Neural crest cell (in vitro differentiated cells): ENCODE results near the gene TIRAP. TPM values are rescaled to one million over a fixed set of nuclear protein-coding genes. Genes with fewer than 3 reads are reported as not detected.

Source experiments
- DNase-seq: peaks from one replicate; pipeline ENCODE4 v3.0.0; 2021; ENCODE audit warnings: low read depth, mixed read lengths, low spot score
- H3K27ac Mint-ChIP-seq: one replicate; pipeline ENCODE4 v1.8.0; 2021; ENCODE audit warnings: mild to moderate bottlenecking, mixed read lengths; ENCODE audit not compliant: unreplicated experiment
- H3K27me3 Mint-ChIP-seq: 2 replicates; pipeline ENCODE4 v1.8.0; 2021; ENCODE audit warnings: low read depth, mild to moderate bottlenecking, mixed read lengths
- H3K36me3 Mint-ChIP-seq: 2 replicates; pipeline ENCODE4 v1.8.0; 2021; ENCODE audit warnings: low read depth, mild to moderate bottlenecking, mixed read lengths
- H3K4me1 Mint-ChIP-seq: 2 replicates; pipeline ENCODE4 v1.8.0; 2021; ENCODE audit warnings: mixed read lengths
- H3K4me3 Mint-ChIP-seq: one replicate; pipeline ENCODE4 v1.8.0; 2021; ENCODE audit warnings: mild to moderate bottlenecking, mixed read lengths
- H3K9me3 Mint-ChIP-seq: 2 replicates; pipeline ENCODE4 v1.8.0; 2021; ENCODE audit warnings: mixed read lengths
- total RNA-seq: library from RNA; stranded (reverse); gene quantifications from 2 replicates; pipeline ENCODE4 v1.2.1, GENCODE V29; 2021
- TF ChIP-seq, protein P1 (sequence below): fragments of 200-600 bp; sonication (generic); conservative IDR thresholded peaks from 2 replicates; pipeline ENCODE4 v1.5.0; 2021; ENCODE audit warnings: antibody characterized with exemption, mild to moderate bottlenecking

The TIRAP gene
- total RNA-seq, 1 donor from 2014 or later, result 9.7 TPM

DNA sequence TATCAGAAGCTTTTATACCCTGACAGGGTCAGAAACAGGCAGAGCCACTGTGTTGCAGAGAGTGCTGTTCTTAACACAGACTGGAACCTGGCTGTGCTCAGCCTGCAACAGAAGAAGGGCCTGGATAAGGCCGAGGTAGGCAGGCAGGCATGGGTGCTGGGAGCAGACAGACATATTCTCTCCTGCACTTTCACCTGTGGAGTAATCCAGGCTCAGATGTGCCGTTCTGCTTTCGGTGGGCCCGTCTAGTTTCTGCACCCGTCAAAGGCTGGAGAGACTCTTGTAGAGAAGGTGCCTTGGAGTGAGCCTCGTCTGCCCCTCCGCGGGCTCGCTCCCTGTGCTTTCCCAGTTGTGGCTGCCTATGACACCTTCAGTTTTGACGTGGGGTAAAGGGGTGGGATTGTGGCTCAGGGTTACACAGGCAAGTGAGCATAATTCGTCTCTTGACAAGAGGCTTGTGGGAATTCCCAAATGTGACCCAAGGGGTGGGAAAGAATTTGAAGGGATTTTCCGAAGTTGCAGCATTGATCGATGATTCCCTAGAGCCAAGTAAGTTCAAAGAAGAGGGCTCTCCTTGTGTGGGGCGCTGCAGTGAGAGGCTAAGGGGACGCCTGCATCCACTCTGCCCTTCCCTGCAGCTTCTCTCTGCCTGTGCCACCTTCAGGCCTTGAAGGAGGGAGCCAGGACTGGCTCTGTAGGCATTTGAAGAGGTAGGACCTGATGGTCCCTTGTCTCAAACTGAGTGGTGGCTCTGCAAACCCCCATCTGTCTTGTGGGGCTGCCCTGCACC, 56.4 kb downstream of the TIRAP start:
- H3K27ac Mint-ChIP-seq, result peak overlapping the region; percentile 45
- peaks cover 50% of the 10 kb centered on the region for H3K4me1 Mint-ChIP-seq
- no peak for DNase-seq
- TF ChIP-seq, protein P1, sequence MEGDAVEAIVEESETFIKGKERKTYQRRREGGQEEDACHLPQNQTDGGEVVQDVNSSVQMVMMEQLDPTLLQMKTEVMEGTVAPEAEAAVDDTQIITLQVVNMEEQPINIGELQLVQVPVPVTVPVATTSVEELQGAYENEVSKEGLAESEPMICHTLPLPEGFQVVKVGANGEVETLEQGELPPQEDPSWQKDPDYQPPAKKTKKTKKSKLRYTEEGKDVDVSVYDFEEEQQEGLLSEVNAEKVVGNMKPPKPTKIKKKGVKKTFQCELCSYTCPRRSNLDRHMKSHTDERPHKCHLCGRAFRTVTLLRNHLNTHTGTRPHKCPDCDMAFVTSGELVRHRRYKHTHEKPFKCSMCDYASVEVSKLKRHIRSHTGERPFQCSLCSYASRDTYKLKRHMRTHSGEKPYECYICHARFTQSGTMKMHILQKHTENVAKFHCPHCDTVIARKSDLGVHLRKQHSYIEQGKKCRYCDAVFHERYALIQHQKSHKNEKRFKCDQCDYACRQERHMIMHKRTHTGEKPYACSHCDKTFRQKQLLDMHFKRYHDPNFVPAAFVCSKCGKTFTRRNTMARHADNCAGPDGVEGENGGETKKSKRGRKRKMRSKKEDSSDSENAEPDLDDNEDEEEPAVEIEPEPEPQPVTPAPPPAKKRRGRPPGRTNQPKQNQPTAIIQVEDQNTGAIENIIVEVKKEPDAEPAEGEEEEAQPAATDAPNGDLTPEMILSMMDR, result no peak
- H3K4me3 Mint-ChIP-seq, result no peak overlapping the region
- no peaks in the 10 kb centered on the region for H3K27me3 Mint-ChIP-seq
- H3K9me3 Mint-ChIP-seq, result no peaks in the 10 kb centered on the region
- peaks cover 16% of the 10 kb centered on the region for H3K36me3 Mint-ChIP-seq

DNA sequence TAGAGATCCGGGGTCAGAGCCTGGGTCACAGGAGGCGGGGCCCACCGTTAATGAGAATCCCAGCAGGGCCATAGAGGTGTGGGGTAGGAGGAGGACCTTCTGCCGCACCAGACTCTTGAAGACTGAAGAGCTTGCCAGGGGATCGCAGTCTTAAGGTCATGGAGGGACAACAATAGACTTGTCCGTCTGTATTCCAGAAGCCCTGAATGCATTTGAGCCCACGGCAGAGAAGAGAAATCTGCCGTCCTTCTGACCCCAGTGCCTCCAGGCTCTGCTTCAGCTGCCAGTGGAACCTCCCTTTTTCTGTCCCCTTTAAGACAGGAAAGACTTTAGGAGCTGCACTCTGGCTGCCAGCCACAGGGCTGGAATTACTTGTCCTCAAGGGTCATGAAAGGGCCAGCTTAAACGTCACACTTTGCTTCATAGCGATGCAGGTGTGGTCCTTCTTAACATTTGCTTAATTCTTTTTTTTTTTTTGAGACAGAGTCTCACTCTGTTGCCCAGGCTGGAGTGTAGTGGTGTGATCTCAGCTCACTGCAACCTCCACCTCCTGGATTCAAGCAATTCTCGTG, 57.1 kb downstream of the TIRAP start:
- H3K9me3 Mint-ChIP-seq, result no peaks in the 10 kb centered on the region
- H3K36me3 Mint-ChIP-seq, result peaks cover 16% of the 10 kb centered on the region
- peak overlapping the region; percentile 57 for H3K27ac Mint-ChIP-seq
- peaks cover 48% of the 10 kb centered on the region for H3K4me1 Mint-ChIP-seq
- no peaks in the 10 kb centered on the region for H3K27me3 Mint-ChIP-seq
- DNase-seq, result no peak
- H3K4me3 Mint-ChIP-seq, result no peak overlapping the region
- TF ChIP-seq, protein P1, result no peak

DNA sequence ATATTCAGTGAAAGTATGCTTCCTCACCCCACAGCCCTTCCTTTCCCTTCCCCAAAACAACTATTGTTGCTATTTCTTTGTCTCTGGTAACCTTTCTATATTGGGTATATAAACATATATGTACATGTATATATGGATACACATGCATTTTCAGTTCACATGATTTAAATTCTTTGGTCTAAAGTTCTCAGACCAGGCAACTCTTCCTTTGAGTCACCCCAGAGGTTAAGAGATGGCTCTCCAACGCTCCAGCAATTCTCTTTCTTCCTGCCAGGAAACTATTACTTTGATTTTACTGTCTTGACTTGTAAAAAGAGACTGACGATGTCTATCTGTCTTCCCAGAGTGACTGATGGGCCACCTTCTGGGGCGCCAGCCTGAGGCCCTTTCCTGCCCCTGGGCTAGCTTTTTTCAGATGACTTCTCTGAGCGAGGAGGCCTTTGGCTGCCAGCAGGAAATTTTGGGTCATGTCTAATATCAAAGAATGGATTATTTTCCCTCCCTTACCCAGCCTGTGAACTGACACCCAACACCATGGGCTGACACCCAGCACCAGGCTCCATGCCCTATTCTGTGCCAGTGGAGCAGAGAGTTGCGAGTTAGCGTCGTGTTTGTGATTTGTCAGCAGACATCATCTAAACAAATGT, 58.2 kb downstream of the TIRAP start:
- DNase-seq, result no peak
- Mint-ChIP-seq H3K27ac (no peak overlapping the region), H3K27me3 (no peaks in the 10 kb centered on the region), H3K9me3 (no peaks in the 10 kb centered on the region), H3K4me3 (peak overlapping the region; percentile 15), H3K36me3 (peaks cover 16% of the 10 kb centered on the region), H3K4me1 (peaks cover 46% of the 10 kb centered on the region)
- TF ChIP-seq, protein P1, result no peak

DNA sequence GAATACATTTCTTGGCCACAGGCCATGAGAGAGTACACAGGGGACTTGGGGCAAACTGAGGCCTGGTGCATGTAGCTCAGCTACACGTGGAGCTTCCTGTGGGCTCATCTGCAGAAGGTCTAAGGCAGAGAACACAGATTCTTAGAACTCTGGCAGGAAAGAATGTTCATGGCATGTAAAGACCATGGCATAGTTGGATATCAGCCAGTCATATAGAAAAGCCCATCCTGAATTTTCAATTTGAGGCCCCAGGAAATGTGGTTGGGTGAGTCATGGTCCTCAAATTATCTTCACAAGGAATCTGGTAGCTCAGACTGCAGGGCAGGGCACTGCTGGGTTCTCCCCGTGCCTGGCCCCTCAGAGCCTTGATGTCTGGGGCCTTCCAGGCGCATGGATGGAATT, 58.9 kb downstream of the TIRAP start:
- Mint-ChIP-seq H3K36me3 (peaks cover 16% of the 10 kb centered on the region), H3K9me3 (no peaks in the 10 kb centered on the region), H3K27ac (peak overlapping the region; percentile 76), H3K4me3 (peak overlapping the region; percentile 31), H3K27me3 (no peaks in the 10 kb centered on the region), H3K4me1 (peaks cover 43% of the 10 kb centered on the region)
- TF ChIP-seq, protein P1, result no peak
- no peak for DNase-seq

DNA sequence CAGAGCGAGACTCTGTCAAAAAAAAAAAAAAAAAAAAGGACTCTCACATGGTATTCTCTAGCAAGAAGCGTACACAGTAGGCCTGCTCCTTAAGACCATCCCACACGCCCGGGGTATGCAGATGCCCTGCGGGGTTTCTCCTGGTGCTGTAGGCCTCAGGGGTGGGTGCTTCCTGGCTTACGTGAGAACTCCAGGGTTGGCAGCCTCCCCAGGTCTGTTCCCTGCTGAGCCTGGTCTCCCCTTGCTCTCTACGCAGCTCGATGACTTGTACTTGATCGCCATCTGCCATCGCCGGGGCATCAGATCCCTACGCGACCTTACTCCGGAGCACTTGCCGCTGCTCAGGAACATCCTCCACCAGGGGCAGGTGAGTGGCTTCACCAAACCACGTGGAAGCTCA, 60.2 kb downstream of the TIRAP start:
- TF ChIP-seq, protein P1, result no peak

More for the DNA sequence above, 60.2 kb downstream of the TIRAP start:
- Mint-ChIP-seq H3K27ac (no peak overlapping the region), H3K4me3 (no peak overlapping the region), H3K27me3 (no peaks in the 10 kb centered on the region), H3K36me3 (peaks cover 16% of the 10 kb centered on the region), H3K9me3 (no peaks in the 10 kb centered on the region), H3K4me1 (peaks cover 39% of the 10 kb centered on the region)
- DNase-seq, result no peak

Other genes with a start within 250 kb of the TIRAP start
- 21.3 and 22.1 TPM in 2 replicates for gene CDON, start 220.2 kb upstream of the TIRAP start, total RNA-seq
- 45.1 and 45.3 TPM in 2 replicates for gene RPUSD4, start 71.4 kb upstream of the TIRAP start, total RNA-seq
- gene FAM118B, start 71.3 kb upstream of the TIRAP start, total RNA-seq, result 28.4 and 30.1 TPM in 2 replicates
- gene SRPRA, start 14.2 kb upstream of the TIRAP start, total RNA-seq, result 70.2 and 74.6 TPM in 2 replicates
- gene FOXRED1, start 13.9 kb upstream of the TIRAP start, total RNA-seq, result 54.3 and 55.0 TPM in 2 replicates
- 22.9 and 23.3 TPM in 2 replicates for gene DCPS, start 21.0 kb downstream of the TIRAP start, total RNA-seq
- gene ST3GAL4, start 72.6 kb downstream of the TIRAP start, total RNA-seq, result 22.4 and 23.1 TPM in 2 replicates